ENCODE results near the gene ABCA7. TPM values are rescaled to one million over a fixed set of nuclear protein-coding genes. Genes with fewer than 3 reads are reported as not detected.

The ABCA7 gene
- total RNA-seq, 1 donor from 2014 or later: 63.6 TPM

GRCh38 chr19:1111641-1112267, 71.8 kb downstream of the ABCA7 start:
- intact Hi-C loops (cut with micrococcal nuclease): loop anchor here (5.0 kb wide), 1 partner anchor 81 kb away; no protein-coding TSS in a partner anchor

GRCh38 chr19:1112268-1113029, 72.5 kb downstream of the ABCA7 start:
- intact Hi-C loops (cut with micrococcal nuclease): loop anchor here (5.0 kb wide), 1 partner anchor 80 kb away; no protein-coding TSS in a partner anchor

- intact Hi-C loops (cut with micrococcal nuclease): loop anchor here (5.0 kb wide), 1 partner anchor 79 kb away; no protein-coding TSS in a partner anchor
Measured at GRCh38 chr19:1113030-1113985, 73.4 kb downstream of the ABCA7 start.

- intact Hi-C loops (cut with micrococcal nuclease): loop anchor here (5.0 kb wide), 1 partner anchor 78 kb away; no protein-coding TSS in a partner anchor
Measured at GRCh38 chr19:1113986-1114483, 74.1 kb downstream of the ABCA7 start.

GRCh38 chr19:1114728-1115127, 74.8 kb downstream of the ABCA7 start:
- intact Hi-C loops (cut with micrococcal nuclease): loop anchor here (5.0 kb wide), 1 partner anchor 78 kb away; no protein-coding TSS in a partner anchor

Other genes starting within 250 kb of the ABCA7 start
- gene PTBP1, start 242.7 kb upstream of the ABCA7 start, total RNA-seq: 550 and 562 TPM in 2 replicates
- gene PLPPR3, start 218.2 kb upstream of the ABCA7 start, total RNA-seq: not detected in 2 replicates
- gene AZU1, start 212.3 kb upstream of the ABCA7 start, total RNA-seq: not detected in 2 replicates
- not detected in 2 replicates for gene PRTN3, start 199.1 kb upstream of the ABCA7 start, total RNA-seq
- gene ELANE, start 187.8 kb upstream of the ABCA7 start, total RNA-seq: not detected in 2 replicates
- gene CFD, start 180.4 kb upstream of the ABCA7 start, total RNA-seq: 1.0 and 1.2 TPM in 2 replicates
- gene MED16, start 146.9 kb upstream of the ABCA7 start, total RNA-seq: 64.3 and 74.3 TPM in 2 replicates
- not detected in 2 replicates for gene RNU6-9, start 146.6 kb upstream of the ABCA7 start, total RNA-seq
- gene R3HDM4, start 126.9 kb upstream of the ABCA7 start, total RNA-seq: 122 and 138 TPM in 2 replicates
- 1.1 and 2.2 TPM in 2 replicates for gene KISS1R, start 122.8 kb upstream of the ABCA7 start, total RNA-seq
- gene ARID3A, start 114.1 kb upstream of the ABCA7 start, total RNA-seq: 27.3 and 28.9 TPM in 2 replicates
- gene WDR18, start 55.8 kb upstream of the ABCA7 start, total RNA-seq: 54.8 and 57.5 TPM in 2 replicates
- not detected in 2 replicates for gene GRIN3B, start 39.7 kb upstream of the ABCA7 start, total RNA-seq
- 181 and 185 TPM in 2 replicates for gene TMEM259, start 19.0 kb upstream of the ABCA7 start, total RNA-seq
- gene RNU6-2, start 18.6 kb upstream of the ABCA7 start, total RNA-seq: not detected in 2 replicates
- 436 and 459 TPM in 2 replicates for gene CNN2, start 13.5 kb upstream of the ABCA7 start, total RNA-seq
- 471 and 479 TPM in 2 replicates for gene ARHGAP45, start 27.1 kb downstream of the ABCA7 start, total RNA-seq
- gene POLR2E, start 55.3 kb downstream of the ABCA7 start, total RNA-seq: 155 and 170 TPM in 2 replicates
- gene GPX4, start 63.9 kb downstream of the ABCA7 start, total RNA-seq: 131 and 142 TPM in 2 replicates
- gene SBNO2, start 134.2 kb downstream of the ABCA7 start, total RNA-seq: 164 and 179 TPM in 2 replicates
- gene STK11, start 165.7 kb downstream of the ABCA7 start, total RNA-seq: 68.7 and 77.1 TPM in 2 replicates
- 0.10 TPM in 1 of 2 replicates, not detected in the other for gene CBARP, start 197.9 kb downstream of the ABCA7 start, total RNA-seq
- 161 and 183 TPM in 2 replicates for gene ATP5F1D, start 201.6 kb downstream of the ABCA7 start, total RNA-seq
- gene MIDN, start 208.5 kb downstream of the ABCA7 start, total RNA-seq: 106 and 107 TPM in 2 replicates
- gene CIRBP, start 229.2 kb downstream of the ABCA7 start, total RNA-seq: 208 and 213 TPM in 2 replicates
- 55.8 and 64.6 TPM in 2 replicates for gene FAM174C, start 235.4 kb downstream of the ABCA7 start, total RNA-seq
- gene EFNA2, start 245.8 kb downstream of the ABCA7 start, total RNA-seq: not detected in 2 replicates

All from T-helper 1 cell treated with Interleukin-12 subunit alpha and Interleukin-12 subunit beta and Interleukin-4 antibody, amounts not matched to agents 30 ng/mL and 1 ng/mL, for 36 hours (primary cell).